Coronary artery (tissue), 2 donors: Measurements from ENCODE around the gene COBLL1.

Experiments
- DNase-seq: peaks from one replicate; pipeline ENCODE4 v3.0.0-alpha.2; 2017; ENCODE audit warnings: low spot score
- H3K27ac ChIP-seq, 2 donors: fragments of 200-600 bp; sonication (generic); one replicate each; pipeline ENCODE4 v1.5.1; 2016 to 2019
- H3K4me3 ChIP-seq: fragments of 200-600 bp; sonication (generic); 2 replicates; pipeline ENCODE4 v1.5.1; 2016; ENCODE audit warnings: mild to moderate bottlenecking, moderate library complexity
- CTCF ChIP-seq: fragments of 200-600 bp; sonication (generic); IDR thresholded peaks from one replicate; pipeline ENCODE4 v1.5.1; 2019; ENCODE audit warnings: antibody characterized with exemption

COBLL1 gene

DNA sequence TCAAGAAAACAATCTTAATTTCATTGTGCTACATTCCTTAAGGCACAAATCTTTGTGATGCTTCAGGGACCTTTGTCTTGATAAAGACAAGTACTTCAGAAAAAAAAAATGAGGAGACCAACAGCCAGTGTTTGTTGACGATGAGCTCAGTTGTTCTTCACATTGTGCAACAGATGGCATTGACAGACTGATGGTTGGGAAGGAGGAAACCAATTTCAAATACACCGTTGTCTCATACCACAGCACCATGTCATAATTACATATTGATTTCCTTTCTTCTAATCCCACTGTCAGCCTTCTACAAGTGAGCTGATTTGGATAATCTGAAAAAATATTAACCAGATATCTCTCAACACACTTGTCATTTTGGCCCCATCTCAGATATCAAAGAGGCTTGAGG lies 166.6 kb downstream of the COBLL1 start:
- DNase-seq, result no peak
- Histone ChIP-seq H3K27ac (no peak overlapping the region), H3K4me3 (no peak overlapping the region)
- no peak for TF ChIP-seq CTCF

GRCh38 chr2:164671664-164672396 lies 169.8 kb downstream of the COBLL1 start:
- Histone ChIP-seq H3K4me3 (no peak overlapping the region), H3K27ac (no peak overlapping the region)
- TF ChIP-seq CTCF, result no peak
- no peak for DNase-seq

- DNase-seq, result no peak
- TF ChIP-seq CTCF, result no peak
- no peak overlapping the region for H3K4me3 ChIP-seq
- H3K27ac ChIP-seq, result no peak overlapping the region
These were observed 172.3 kb downstream of the COBLL1 start for GRCh38 chr2:164669291-164669690.

- H3K4me3 ChIP-seq, result no peak overlapping the region
- DNase-seq, result no peak
- no peak for TF ChIP-seq CTCF
- no peak overlapping the region for H3K27ac ChIP-seq
These were observed 174.1 kb downstream of the COBLL1 start for GRCh38 chr2:164667566-164667965.

- no peak overlapping the region for H3K27ac ChIP-seq
- no peak for DNase-seq
- TF ChIP-seq CTCF, result no peak
These were observed 177.6 kb downstream of the COBLL1 start for GRCh38 chr2:164664070-164664469.

DNA sequence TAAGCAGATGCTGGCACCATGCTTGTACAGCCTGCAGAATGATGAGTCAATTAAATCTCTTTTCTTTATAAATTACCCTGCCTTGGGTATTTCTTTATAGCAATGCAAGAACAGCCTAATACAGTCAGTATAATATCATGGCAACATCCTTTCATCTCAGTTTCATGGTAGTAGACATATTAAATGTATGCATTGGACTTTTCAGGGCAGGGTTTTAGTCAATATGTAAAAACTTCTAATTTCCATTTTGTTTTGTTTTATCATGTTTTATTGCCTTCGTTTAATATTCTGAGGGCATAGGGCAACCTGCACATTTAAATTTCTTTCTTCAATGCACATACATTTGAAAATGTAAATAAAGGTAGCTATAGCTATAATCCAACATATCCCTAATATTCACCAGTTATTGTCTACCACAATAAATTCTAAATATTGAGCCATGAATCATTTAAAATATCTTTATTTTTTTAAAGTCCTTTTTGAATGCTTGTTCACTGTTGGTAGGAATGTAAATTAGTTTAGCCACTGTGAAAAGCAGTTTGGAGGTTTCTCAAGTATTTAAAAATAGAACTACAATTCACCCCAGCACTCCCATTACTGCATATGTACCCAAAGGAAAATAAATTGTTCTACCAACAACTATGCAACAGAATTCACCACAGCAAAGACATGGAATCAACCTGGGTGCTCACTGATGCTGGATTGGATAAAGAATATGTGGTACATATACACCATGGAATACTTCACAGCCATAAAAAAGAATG lies 178.6 kb downstream of the COBLL1 start:
- TF ChIP-seq CTCF, result no peak
- Histone ChIP-seq H3K4me3 (no peak overlapping the region), H3K27ac (no peak overlapping the region)
- DNase-seq, result no peak

More at GRCh38 chr2:164664070-164664469, 177.6 kb downstream of the COBLL1 start:
- H3K4me3 ChIP-seq, result no peak overlapping the region

GRCh38 chr2:164662066-164662465 lies 179.6 kb downstream of the COBLL1 start:
- Histone ChIP-seq H3K27ac (no peak overlapping the region), H3K4me3 (no peak overlapping the region)
- no peak for DNase-seq
- TF ChIP-seq CTCF, result no peak
